Neural cell (in vitro differentiated cells): ENCODE data around the gene MAP3K5. TPM values are rescaled to one million over a fixed set of nuclear protein-coding genes. Genes with fewer than 3 reads are reported as not detected.

ENCODE experiments used
- H2AFZ ChIP-seq: fragments of 200-600, 300-800 bp; sonication (generic), shearing (Covaris generic); 2 replicates; pipeline ENCODE4 v1.6.0; 2014; ENCODE audit warnings: low read depth, mild to moderate bottlenecking, antibody characterized with exemption, low read length, moderate library complexity
- H3F3A ChIP-seq: fragments of 200-600 bp; shearing (Covaris generic); 2 replicates; pipeline ENCODE4 v1.6.1; 2016; ENCODE audit warnings: mild to moderate bottlenecking, moderate library complexity, mixed read lengths, antibody characterized with exemption, low read length; ENCODE audit not compliant: insufficient read depth, poor library complexity, severe bottlenecking
- H3K27ac ChIP-seq: fragments of 200-600, 300-800 bp; sonication (generic), shearing (Covaris generic); 2 replicates; pipeline ENCODE4 v1.5.1; 2014; ENCODE audit warnings: mild to moderate bottlenecking, low read length, moderate library complexity
- H3K27me3 ChIP-seq: fragments of 300-800, 200-600 bp; sonication (generic), shearing (Covaris generic); 2 replicates; pipeline ENCODE4 v1.6.0; 2014; ENCODE audit warnings: mild to moderate bottlenecking, low read depth, low read length, moderate library complexity; ENCODE audit not compliant: insufficient read depth
- H3K36me3 ChIP-seq: fragments of 300-800, 200-600 bp; sonication (generic), shearing (Covaris generic); 2 replicates; pipeline ENCODE4 v1.5.1; 2014; ENCODE audit warnings: mild to moderate bottlenecking, antibody characterized with exemption, low read length, moderate library complexity; ENCODE audit not compliant: insufficient read depth
- H3K4me2 ChIP-seq: fragments of 300-800, 200-600 bp; sonication (generic), shearing (Covaris generic); 2 replicates; pipeline ENCODE4 v1.6.0; 2014; ENCODE audit warnings: mild to moderate bottlenecking, low read length
- H3K4me3 ChIP-seq: fragments of 300-800, 200-600 bp; sonication (generic), shearing (Covaris generic); 2 replicates; pipeline ENCODE4 v1.5.1; 2014; ENCODE audit warnings: mild to moderate bottlenecking, low read length, moderate library complexity
- H3K79me2 ChIP-seq: fragments of 200-600 bp; shearing (Covaris generic); replicated peaks from 2 replicates; pipeline ENCODE4 v1.6.0; 2014; ENCODE audit warnings: mild to moderate bottlenecking, low read length, moderate library complexity; ENCODE audit not compliant: insufficient read depth
- H3K9ac ChIP-seq: fragments of 300-800, 200-600 bp; sonication (generic), shearing (Covaris generic); 2 replicates; pipeline ENCODE4 v1.6.1; 2016; ENCODE audit warnings: mild to moderate bottlenecking, low read length, mixed read lengths
- H3K9me2 ChIP-seq: fragments of 200-600 bp; shearing (Covaris generic); 2 replicates; pipeline ENCODE4 v1.6.1; 2016; ENCODE audit warnings: mild to moderate bottlenecking, low read length, mixed read lengths; ENCODE audit not compliant: insufficient read depth
- H3K9me3 ChIP-seq: fragments of 200-600, 300-800 bp; sonication (generic), shearing (Covaris generic); 2 replicates; pipeline ENCODE4 v1.6.1; 2016; ENCODE audit warnings: mild to moderate bottlenecking, mixed run types, low read length, moderate library complexity, mixed read lengths
- H4K20me1 ChIP-seq: fragments of 200-600 bp; shearing (Covaris generic); 2 replicates; pipeline ENCODE4 v1.6.1; 2016; ENCODE audit warnings: mild to moderate bottlenecking, mixed run types; ENCODE audit not compliant: insufficient read depth
- EP300 ChIP-seq: fragments of 450-650 bp; conservative IDR thresholded peaks from 2 replicates; pipeline ENCODE4 v1.6.1; 2014; ENCODE audit warnings: antibody characterized with exemption, mild to moderate bottlenecking, moderate library complexity; ENCODE audit not compliant: poor library complexity, severe bottlenecking
- EZH2 ChIP-seq: fragments of 200-600, 300-800 bp; shearing (Covaris generic), sonication (generic); IDR thresholded peaks from 2 replicates; pipeline ENCODE4 v1.6.1; 2014; ENCODE audit warnings: antibody characterized with exemption, low read length, borderline replicate concordance, mild to moderate bottlenecking; ENCODE audit not compliant: insufficient read depth, poor library complexity, severe bottlenecking
- MXI1 ChIP-seq: fragments of 450-650 bp; conservative IDR thresholded peaks from 2 replicates; pipeline ENCODE4 v1.6.1; 2014; ENCODE audit warnings: antibody characterized with exemption, mild to moderate bottlenecking; ENCODE audit not compliant: poor library complexity, severe bottlenecking
- POLR2AphosphoS5 ChIP-seq: IDR thresholded peaks from 2 replicates; pipeline ENCODE4 v1.6.1; 2012
- RAD21 ChIP-seq: fragments of 450-650 bp; conservative IDR thresholded peaks from 2 replicates; pipeline ENCODE4 v1.6.1; 2014; ENCODE audit warnings: antibody characterized with exemption, mild to moderate bottlenecking, moderate library complexity
- SMC3 ChIP-seq: fragments of 450-650 bp; conservative IDR thresholded peaks from 2 replicates; pipeline ENCODE4 v1.6.1; 2014; ENCODE audit warnings: antibody characterized with exemption, mild to moderate bottlenecking, moderate library complexity; ENCODE audit not compliant: poor library complexity
- TAF1 ChIP-seq: IDR thresholded peaks from 2 replicates; pipeline ENCODE4 v1.6.1; 2012; ENCODE audit warnings: low read depth
- polyA plus RNA-seq: library from polyadenylated mRNA; depleted of rRNA; stranded (reverse); fragments of >200 nt; gene quantifications from 2 replicates; pipeline ENCODE4 v1.2.3, GENCODE V29; 2014
- TF ChIP-seq, protein P1 (sequence below): fragments of 450-650 bp; IDR thresholded peaks from 2 replicates; pipeline ENCODE4 v1.5.1; 2014; ENCODE audit warnings: antibody characterized with exemption, mild to moderate bottlenecking, moderate library complexity; ENCODE audit not compliant: poor library complexity, severe bottlenecking
- TF ChIP-seq, protein P2 (sequence below): IDR thresholded peaks from 2 replicates; pipeline ENCODE4 v1.6.1; 2012; ENCODE audit warnings: borderline replicate concordance

The MAP3K5 gene
- polyA plus RNA-seq, 1 donor from 2014 or later: 2.0 TPM

DNA sequence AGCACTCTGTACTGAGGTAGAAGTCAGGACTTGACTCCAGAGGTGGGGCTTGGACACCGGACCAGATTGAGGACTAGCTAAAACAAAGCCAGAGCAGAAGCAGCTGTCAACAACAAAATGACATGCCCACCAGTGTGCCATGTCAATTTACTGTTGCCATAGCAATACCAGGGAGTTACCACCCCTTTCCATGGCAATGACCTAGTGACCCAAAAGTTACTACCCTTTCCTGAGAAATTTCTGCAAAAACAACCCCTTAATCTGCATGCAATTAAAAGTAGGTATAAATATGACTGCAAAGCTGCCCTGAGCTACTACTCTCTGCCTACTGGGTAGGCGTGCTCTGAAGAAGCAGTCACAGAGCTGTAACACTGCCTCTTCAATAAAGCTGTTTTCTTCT is 21.0 kb downstream of the MAP3K5 start:
- no peak overlapping the region for H3K9ac ChIP-seq
- H3K36me3 ChIP-seq: no peaks in the 10 kb centered on the region
- H3K4me3 ChIP-seq: no peak overlapping the region
- H2AFZ ChIP-seq: no peak overlapping the region
- TF ChIP-seq MXI1 (no peak), EZH2 (no peak), EP300 (no peak)
- no peaks in the 10 kb centered on the region for H3K27me3 ChIP-seq
- H3F3A ChIP-seq: no peaks in the 10 kb centered on the region
- no peaks in the 10 kb centered on the region for H3K9me3 ChIP-seq
- no peaks in the 10 kb centered on the region for H4K20me1 ChIP-seq
- no peak overlapping the region for H3K27ac ChIP-seq
- no peaks in the 10 kb centered on the region for H3K9me2 ChIP-seq
- H3K4me2 ChIP-seq: no peak overlapping the region
- no peaks in the 10 kb centered on the region for H3K79me2 ChIP-seq

DNA sequence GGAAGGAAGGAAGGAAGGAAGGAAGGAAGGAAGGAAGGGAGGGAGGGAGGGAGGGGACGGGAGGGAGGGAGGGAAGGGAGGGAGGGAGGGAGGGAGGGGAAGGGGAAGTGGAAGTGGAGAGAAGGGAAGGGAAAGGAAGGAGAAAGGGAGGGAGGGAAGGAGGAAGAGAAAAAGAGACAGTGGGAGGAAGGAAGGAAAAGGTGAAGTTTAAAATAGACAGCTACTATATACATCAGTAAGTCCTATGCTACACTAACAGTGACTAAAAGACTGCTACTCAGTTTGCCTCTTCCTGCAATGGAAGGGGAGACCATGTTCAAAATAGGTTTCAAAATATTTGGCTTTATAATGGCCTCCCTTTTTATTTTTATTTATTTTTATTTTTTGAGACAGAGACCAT is 22.5 kb downstream of the MAP3K5 start:
- Histone ChIP-seq H4K20me1 (no peaks in the 10 kb centered on the region), H3K4me2 (no peak overlapping the region), H3K79me2 (no peaks in the 10 kb centered on the region), H2AFZ (no peak overlapping the region), H3K9me3 (no peaks in the 10 kb centered on the region), H3K27ac (no peak overlapping the region), H3K27me3 (no peaks in the 10 kb centered on the region), H3K9ac (no peak overlapping the region), H3K36me3 (no peaks in the 10 kb centered on the region), H3F3A (no peaks in the 10 kb centered on the region), H3K4me3 (no peak overlapping the region), H3K9me2 (no peaks in the 10 kb centered on the region)
- TF ChIP-seq EZH2 (no peak), RAD21 (no peak), EP300 (no peak), POLR2AphosphoS5 (no peak), TAF1 (no peak), MXI1 (no peak), SMC3 (no peak)
- TF ChIP-seq, protein P1, sequence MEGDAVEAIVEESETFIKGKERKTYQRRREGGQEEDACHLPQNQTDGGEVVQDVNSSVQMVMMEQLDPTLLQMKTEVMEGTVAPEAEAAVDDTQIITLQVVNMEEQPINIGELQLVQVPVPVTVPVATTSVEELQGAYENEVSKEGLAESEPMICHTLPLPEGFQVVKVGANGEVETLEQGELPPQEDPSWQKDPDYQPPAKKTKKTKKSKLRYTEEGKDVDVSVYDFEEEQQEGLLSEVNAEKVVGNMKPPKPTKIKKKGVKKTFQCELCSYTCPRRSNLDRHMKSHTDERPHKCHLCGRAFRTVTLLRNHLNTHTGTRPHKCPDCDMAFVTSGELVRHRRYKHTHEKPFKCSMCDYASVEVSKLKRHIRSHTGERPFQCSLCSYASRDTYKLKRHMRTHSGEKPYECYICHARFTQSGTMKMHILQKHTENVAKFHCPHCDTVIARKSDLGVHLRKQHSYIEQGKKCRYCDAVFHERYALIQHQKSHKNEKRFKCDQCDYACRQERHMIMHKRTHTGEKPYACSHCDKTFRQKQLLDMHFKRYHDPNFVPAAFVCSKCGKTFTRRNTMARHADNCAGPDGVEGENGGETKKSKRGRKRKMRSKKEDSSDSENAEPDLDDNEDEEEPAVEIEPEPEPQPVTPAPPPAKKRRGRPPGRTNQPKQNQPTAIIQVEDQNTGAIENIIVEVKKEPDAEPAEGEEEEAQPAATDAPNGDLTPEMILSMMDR: no peak
- TF ChIP-seq, protein P2, sequence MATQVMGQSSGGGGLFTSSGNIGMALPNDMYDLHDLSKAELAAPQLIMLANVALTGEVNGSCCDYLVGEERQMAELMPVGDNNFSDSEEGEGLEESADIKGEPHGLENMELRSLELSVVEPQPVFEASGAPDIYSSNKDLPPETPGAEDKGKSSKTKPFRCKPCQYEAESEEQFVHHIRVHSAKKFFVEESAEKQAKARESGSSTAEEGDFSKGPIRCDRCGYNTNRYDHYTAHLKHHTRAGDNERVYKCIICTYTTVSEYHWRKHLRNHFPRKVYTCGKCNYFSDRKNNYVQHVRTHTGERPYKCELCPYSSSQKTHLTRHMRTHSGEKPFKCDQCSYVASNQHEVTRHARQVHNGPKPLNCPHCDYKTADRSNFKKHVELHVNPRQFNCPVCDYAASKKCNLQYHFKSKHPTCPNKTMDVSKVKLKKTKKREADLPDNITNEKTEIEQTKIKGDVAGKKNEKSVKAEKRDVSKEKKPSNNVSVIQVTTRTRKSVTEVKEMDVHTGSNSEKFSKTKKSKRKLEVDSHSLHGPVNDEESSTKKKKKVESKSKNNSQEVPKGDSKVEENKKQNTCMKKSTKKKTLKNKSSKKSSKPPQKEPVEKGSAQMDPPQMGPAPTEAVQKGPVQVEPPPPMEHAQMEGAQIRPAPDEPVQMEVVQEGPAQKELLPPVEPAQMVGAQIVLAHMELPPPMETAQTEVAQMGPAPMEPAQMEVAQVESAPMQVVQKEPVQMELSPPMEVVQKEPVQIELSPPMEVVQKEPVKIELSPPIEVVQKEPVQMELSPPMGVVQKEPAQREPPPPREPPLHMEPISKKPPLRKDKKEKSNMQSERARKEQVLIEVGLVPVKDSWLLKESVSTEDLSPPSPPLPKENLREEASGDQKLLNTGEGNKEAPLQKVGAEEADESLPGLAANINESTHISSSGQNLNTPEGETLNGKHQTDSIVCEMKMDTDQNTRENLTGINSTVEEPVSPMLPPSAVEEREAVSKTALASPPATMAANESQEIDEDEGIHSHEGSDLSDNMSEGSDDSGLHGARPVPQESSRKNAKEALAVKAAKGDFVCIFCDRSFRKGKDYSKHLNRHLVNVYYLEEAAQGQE: no peak

DNA sequence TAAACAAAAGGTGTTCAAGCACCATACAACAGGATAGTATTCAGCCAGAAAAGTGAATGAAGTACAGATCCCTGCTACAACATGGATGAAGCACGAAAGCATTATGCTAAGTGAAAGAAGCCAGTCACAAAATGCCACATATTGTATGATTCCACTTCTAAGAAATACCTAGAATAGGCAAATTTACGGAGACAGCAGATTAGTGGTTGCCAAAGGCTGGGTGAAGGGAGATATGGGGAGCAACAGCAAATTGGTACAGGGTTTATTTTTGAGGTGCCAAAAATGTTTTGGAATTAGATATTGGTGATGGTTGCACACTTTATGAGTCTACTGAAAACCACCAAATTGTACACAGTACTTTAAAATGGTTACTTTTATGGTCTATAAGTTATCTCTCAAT is 23.2 kb downstream of the MAP3K5 start:
- H3F3A ChIP-seq: no peaks in the 10 kb centered on the region
- H3K36me3 ChIP-seq: no peaks in the 10 kb centered on the region
- H2AFZ ChIP-seq: no peak overlapping the region
- no peaks in the 10 kb centered on the region for H3K9me2 ChIP-seq
- no peak overlapping the region for H3K4me2 ChIP-seq
- H4K20me1 ChIP-seq: no peaks in the 10 kb centered on the region
- H3K9ac ChIP-seq: no peak overlapping the region
- no peak overlapping the region for H3K27ac ChIP-seq
- no peaks in the 10 kb centered on the region for H3K9me3 ChIP-seq
- no peak overlapping the region for H3K4me3 ChIP-seq
- H3K79me2 ChIP-seq: no peaks in the 10 kb centered on the region
- no peak for TF ChIP-seq RAD21
- no peak for TF ChIP-seq EP300
- TF ChIP-seq, protein P1: no peak
- no peak for TF ChIP-seq SMC3
- no peak for TF ChIP-seq POLR2AphosphoS5
- H3K27me3 ChIP-seq: no peaks in the 10 kb centered on the region
